Measurements from ENCODE around the gene PDCD2L. TPM values are rescaled to one million over a fixed set of nuclear protein-coding genes. Genes with fewer than 3 reads are reported as not detected.

The PDCD2L gene
- total RNA-seq, 1 experiment from 2014 or later = 43.4 TPM

- Mint-ChIP-seq H3K4me1 (no peaks in the 10 kb centered on the region), H3K4me3 (no peak overlapping the region), H3K27ac (no peak overlapping the region), H3K9me3 (no peaks in the 10 kb centered on the region), H3K27me3 (ENCODE audit: low read depth) (no peaks in the 10 kb centered on the region), H3K36me3 (peaks cover 45% of the 10 kb centered on the region)
- DNase-seq (ENCODE audit: low spot score) (no peak), ATAC-seq (no peak)
- TF ChIP-seq KAT7 (CRISPR knock-in tag; IDR thresholded peaks at IDR 0.05; ENCODE audit: borderline replicate concordance) (no peak), ZNF317 (CRISPR knock-in tag; IDR thresholded peaks at IDR 0.05; ENCODE audit: borderline replicate concordance, low read depth) (no peak), E2F4 (CRISPR knock-in tag; IDR thresholded peaks at IDR 0.05; ENCODE audit: borderline replicate concordance, low read depth) (no peak), CBFB (CRISPR knock-in tag; IDR thresholded peaks at IDR 0.05; ENCODE audit: low read depth) (no peak), ZNF263 (CRISPR knock-in tag; IDR thresholded peaks at IDR 0.05; ENCODE audit: low read depth) (no peak), ZNF512 (CRISPR knock-in tag; IDR thresholded peaks at IDR 0.05; ENCODE audit: borderline replicate concordance) (no peak), ESRRA (CRISPR knock-in tag; IDR thresholded peaks at IDR 0.05; ENCODE audit: borderline replicate concordance) (no peak), ARID4B (CRISPR knock-in tag; IDR thresholded peaks at IDR 0.05; ENCODE audit: borderline replicate concordance) (no peak), JUN (CRISPR knock-in tag; IDR thresholded peaks at IDR 0.05) (no peak), ZNF281 (CRISPR knock-in tag; IDR thresholded peaks at IDR 0.05) (no peak), STAT6 (CRISPR knock-in tag; conservative IDR thresholded peaks at IDR 0.05; ENCODE audit: low read depth) (no peak), MXD4 (CRISPR knock-in tag; IDR thresholded peaks at IDR 0.05; ENCODE audit: borderline replicate concordance) (no peak), E2F5 (CRISPR knock-in tag; IDR thresholded peaks at IDR 0.05) (no peak), ERG (CRISPR knock-in tag; IDR thresholded peaks at IDR 0.05) (no peak), ZNF396 (CRISPR knock-in tag; IDR thresholded peaks at IDR 0.05; ENCODE audit: borderline replicate concordance) (no peak), MLX (CRISPR knock-in tag; IDR thresholded peaks at IDR 0.05) (no peak)
- CTCF ChIA-PET = no interaction called here
- POLR2A ChIA-PET = no interaction called here
Measured at GRCh38 chr19:34397853-34398252, 6.3 kb upstream of the PDCD2L start.

Data from WTC11 (cell line).